Memory B cell (primary cell): ENCODE data around the gene TCL1B.
"Not testable (repeated sequence)": the region's sequence is repeated elsewhere in the genome, so short reads cannot be mapped to it uniquely, and the experiment has no call there.

Source experiments
- ATAC-seq: fragments of 150-1000 bp; cut with Tn5 transposase; 2 replicates; pipeline ENCODE4 v1.10.0; 2021; ENCODE audit warnings: low read depth, mild to moderate bottlenecking, moderate library complexity
- DNase-seq, 2 donors: peaks; one replicate each; pipeline ENCODE4 v3.0.0; 2022; ENCODE audit warnings: low spot score in 2 of 2
- H3K27ac Mint-ChIP-seq: one replicate; pipeline ENCODE4 v1.8.0; 2022; ENCODE audit warnings: mild to moderate bottlenecking, moderate library complexity, mixed read lengths
- H3K27me3 Mint-ChIP-seq: one replicate; pipeline ENCODE4 v1.8.0; 2022; ENCODE audit warnings: mixed read lengths
- H3K36me3 Mint-ChIP-seq: one replicate; pipeline ENCODE4 v1.8.0; 2022; ENCODE audit warnings: mild to moderate bottlenecking, mixed read lengths
- H3K4me1 Mint-ChIP-seq: one replicate; pipeline ENCODE4 v1.8.0; 2022; ENCODE audit warnings: mixed read lengths
- H3K4me3 Mint-ChIP-seq: one replicate; pipeline ENCODE4 v1.8.0; 2022; ENCODE audit warnings: mild to moderate bottlenecking, moderate library complexity, mixed read lengths
- H3K9me3 Mint-ChIP-seq: one replicate; pipeline ENCODE4 v1.8.0; 2022; ENCODE audit warnings: mixed read lengths

Gene TCL1B

DNA sequence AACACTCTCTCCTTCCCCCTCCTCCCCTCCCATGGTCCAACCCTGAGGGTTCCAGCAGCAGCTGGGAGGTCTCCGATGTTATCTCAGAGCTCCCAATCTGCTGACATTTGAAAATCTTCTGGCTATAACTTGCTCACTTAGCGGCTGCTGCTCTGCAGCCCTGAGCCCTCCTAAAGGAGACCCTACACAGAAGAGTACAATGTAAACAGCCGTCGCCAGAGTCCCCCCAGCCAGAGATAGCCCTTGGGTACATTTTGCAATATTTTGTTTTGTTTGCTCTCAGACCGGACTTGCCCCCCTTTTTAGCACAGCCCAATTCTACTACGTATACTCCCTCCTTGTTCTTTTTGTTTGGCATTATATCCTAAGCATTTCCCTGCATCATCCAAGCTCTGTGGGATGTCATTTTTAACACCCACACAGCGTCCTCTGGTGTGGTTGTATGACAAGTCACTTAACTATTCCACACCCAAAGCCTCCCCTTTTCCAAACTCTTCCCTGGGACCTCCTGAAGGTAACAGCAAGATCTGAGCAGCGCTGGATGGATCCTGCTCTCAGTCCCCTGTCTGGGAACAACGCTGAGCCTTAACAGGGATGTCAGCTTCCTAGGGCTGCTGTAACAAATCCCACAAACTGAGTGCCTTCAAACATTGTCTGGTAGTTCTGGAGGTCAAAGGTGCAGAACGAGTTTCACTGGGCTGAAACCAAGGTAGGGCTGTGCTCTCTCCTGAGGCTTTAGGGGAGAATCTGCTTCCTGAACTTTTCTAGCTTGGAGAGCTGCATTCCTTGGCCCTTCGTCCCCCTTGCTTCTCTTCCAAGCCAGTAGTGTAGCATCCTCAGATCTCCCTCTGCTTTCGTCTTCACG lies 25.3 kb upstream of the TCL1B start:
- Mint-ChIP-seq H3K36me3 (no peaks in the 10 kb centered on the region), H3K27ac (no peak overlapping the region), H3K9me3 (no peaks in the 10 kb centered on the region), H3K4me3 (no peak overlapping the region), H3K27me3 (peaks cover 33% of the 10 kb centered on the region), H3K4me1 (peaks cover 14% of the 10 kb centered on the region)
- no peak for DNase-seq
- no peak for ATAC-seq

GRCh38 chr14:95662376-95663186 lies 23.6 kb upstream of the TCL1B start:
- H3K4me3 Mint-ChIP-seq, result peak overlapping the region; percentile 56
- ATAC-seq (peak; percentile 66), DNase-seq (no peak)
- H3K4me1 Mint-ChIP-seq, result peaks cover 25% of the 10 kb centered on the region
- peak overlapping the region; percentile 31 for H3K27ac Mint-ChIP-seq
- peaks cover 43% of the 10 kb centered on the region for H3K27me3 Mint-ChIP-seq
- H3K36me3 Mint-ChIP-seq, result peaks cover 1% of the 10 kb centered on the region
- H3K9me3 Mint-ChIP-seq, result no peaks in the 10 kb centered on the region

- no peaks in the 10 kb centered on the region for H3K9me3 Mint-ChIP-seq
- DNase-seq, result no peak
- H3K4me1 Mint-ChIP-seq, result peaks cover 28% of the 10 kb centered on the region
- peaks cover 1% of the 10 kb centered on the region for H3K36me3 Mint-ChIP-seq
- peak overlapping the region; percentile 56 for H3K4me3 Mint-ChIP-seq
- H3K27ac Mint-ChIP-seq, result peak overlapping the region; percentile 31
- ATAC-seq, result no peak
- peaks cover 44% of the 10 kb centered on the region for H3K27me3 Mint-ChIP-seq
Observed at GRCh38 chr14:95663226-95663797, 22.9 kb upstream of the TCL1B start.

DNA sequence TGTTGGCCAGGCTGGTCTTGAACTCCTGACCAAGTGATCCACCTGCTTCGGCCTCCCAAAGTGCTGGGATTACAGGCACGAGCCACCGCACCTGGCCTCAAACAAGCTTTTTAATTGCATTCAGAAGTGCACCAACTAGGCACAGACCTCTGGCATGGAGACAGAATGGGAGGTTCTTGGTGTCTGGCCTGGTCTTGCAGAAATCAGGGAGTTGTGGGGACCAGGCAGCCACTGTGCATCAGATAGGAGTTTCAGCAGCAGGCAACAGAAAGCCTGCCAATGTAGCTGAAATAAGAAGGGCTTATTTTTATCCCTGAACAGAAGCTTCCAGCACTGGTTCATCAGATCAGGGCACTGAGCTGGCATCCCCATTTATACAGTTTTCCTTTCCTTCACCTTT lies 22.2 kb upstream of the TCL1B start:
- H3K27me3 Mint-ChIP-seq, result peaks cover 46% of the 10 kb centered on the region
- no peaks in the 10 kb centered on the region for H3K9me3 Mint-ChIP-seq
- ATAC-seq (no peak), DNase-seq (no peak)
- peaks cover 28% of the 10 kb centered on the region for H3K4me1 Mint-ChIP-seq
- peaks cover 1% of the 10 kb centered on the region for H3K36me3 Mint-ChIP-seq
- no peak overlapping the region for H3K4me3 Mint-ChIP-seq
- no peak overlapping the region for H3K27ac Mint-ChIP-seq

GRCh38 chr14:95664546-95664945 lies 21.7 kb upstream of the TCL1B start:
- Mint-ChIP-seq H3K4me3 (no peak overlapping the region), H3K27me3 (peaks cover 47% of the 10 kb centered on the region), H3K9me3 (no peaks in the 10 kb centered on the region), H3K36me3 (peaks cover 1% of the 10 kb centered on the region), H3K27ac (no peak overlapping the region), H3K4me1 (peaks cover 28% of the 10 kb centered on the region)
- ATAC-seq (peak; percentile 38), DNase-seq (no peak)

GRCh38 chr14:95665530-95665929 lies 20.7 kb upstream of the TCL1B start:
- not testable (repeated sequence) for H3K4me3 Mint-ChIP-seq, ATAC-seq, H3K27ac Mint-ChIP-seq, H3K9me3 Mint-ChIP-seq, DNase-seq, H3K36me3 Mint-ChIP-seq
- Mint-ChIP-seq H3K27me3 (peaks cover 46% of the 10 kb centered on the region), H3K4me1 (peaks cover 28% of the 10 kb centered on the region)

DNA sequence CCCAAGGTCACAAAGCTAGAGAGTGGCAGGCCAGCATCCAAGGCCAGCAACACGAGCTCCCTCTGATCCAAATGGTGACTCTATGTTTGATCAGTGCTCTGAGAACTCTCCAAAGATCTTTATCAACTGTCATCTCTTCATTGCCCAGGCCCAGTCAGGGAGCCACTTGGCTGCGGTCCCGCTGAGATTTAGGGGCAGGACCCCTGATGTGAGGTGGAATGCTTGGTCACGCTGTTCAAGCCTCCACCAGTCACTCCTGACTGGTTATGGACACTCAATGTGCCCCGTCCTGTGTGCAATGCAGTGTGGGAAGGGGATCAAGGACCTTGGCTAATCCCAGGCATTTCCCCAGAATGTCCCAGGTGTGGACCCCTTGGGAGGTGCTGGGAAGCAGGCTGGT lies 19.8 kb upstream of the TCL1B start:
- H3K27ac Mint-ChIP-seq, result no peak overlapping the region
- H3K36me3 Mint-ChIP-seq, result peaks cover 1% of the 10 kb centered on the region
- H3K4me1 Mint-ChIP-seq, result peaks cover 25% of the 10 kb centered on the region
- H3K27me3 Mint-ChIP-seq, result peaks cover 48% of the 10 kb centered on the region
- no peak for ATAC-seq
- H3K4me3 Mint-ChIP-seq, result no peak overlapping the region
- H3K9me3 Mint-ChIP-seq, result no peaks in the 10 kb centered on the region
- no peak for DNase-seq

- Mint-ChIP-seq H3K27me3 (peaks cover 46% of the 10 kb centered on the region), H3K36me3 (peaks cover 1% of the 10 kb centered on the region), H3K9me3 (no peaks in the 10 kb centered on the region), H3K4me1 (peaks cover 22% of the 10 kb centered on the region), H3K4me3 (no peak overlapping the region), H3K27ac (no peak overlapping the region)
- no peak for DNase-seq
- no peak for ATAC-seq
Observed at GRCh38 chr14:95667249-95667693, 19.0 kb upstream of the TCL1B start.

GRCh38 chr14:95668235-95668772 lies 17.9 kb upstream of the TCL1B start:
- no peaks in the 10 kb centered on the region for H3K9me3 Mint-ChIP-seq
- H3K27ac Mint-ChIP-seq, result no peak overlapping the region
- H3K36me3 Mint-ChIP-seq, result peaks cover 1% of the 10 kb centered on the region
- peaks cover 48% of the 10 kb centered on the region for H3K27me3 Mint-ChIP-seq
- H3K4me3 Mint-ChIP-seq, result no peak overlapping the region
- DNase-seq, result no peak
- H3K4me1 Mint-ChIP-seq, result peaks cover 13% of the 10 kb centered on the region
- ATAC-seq, result no peak

- Mint-ChIP-seq H3K4me3 (no peak overlapping the region), H3K4me1 (no peaks in the 10 kb centered on the region), H3K27me3 (peaks cover 29% of the 10 kb centered on the region), H3K9me3 (no peaks in the 10 kb centered on the region), H3K27ac (no peak overlapping the region), H3K36me3 (no peaks in the 10 kb centered on the region)
- ATAC-seq (no peak), DNase-seq (no peak)
Observed at GRCh38 chr14:95674613-95675012, 11.6 kb upstream of the TCL1B start.

- DNase-seq (no peak), ATAC-seq (no peak)
- Mint-ChIP-seq H3K27ac (no peak overlapping the region), H3K36me3 (no peaks in the 10 kb centered on the region), H3K9me3 (no peaks in the 10 kb centered on the region), H3K4me1 (no peaks in the 10 kb centered on the region), H3K27me3 (peaks cover 27% of the 10 kb centered on the region), H3K4me3 (no peak overlapping the region)
Observed at GRCh38 chr14:95675486-95675885, 10.7 kb upstream of the TCL1B start.

- Mint-ChIP-seq H3K9me3 (no peaks in the 10 kb centered on the region), H3K4me3 (no peak overlapping the region), H3K27ac (no peak overlapping the region), H3K4me1 (no peaks in the 10 kb centered on the region), H3K27me3 (peaks cover 18% of the 10 kb centered on the region), H3K36me3 (no peaks in the 10 kb centered on the region)
- ATAC-seq, result no peak
- no peak for DNase-seq
Observed at GRCh38 chr14:95677179-95677835, 8.9 kb upstream of the TCL1B start.

DNA sequence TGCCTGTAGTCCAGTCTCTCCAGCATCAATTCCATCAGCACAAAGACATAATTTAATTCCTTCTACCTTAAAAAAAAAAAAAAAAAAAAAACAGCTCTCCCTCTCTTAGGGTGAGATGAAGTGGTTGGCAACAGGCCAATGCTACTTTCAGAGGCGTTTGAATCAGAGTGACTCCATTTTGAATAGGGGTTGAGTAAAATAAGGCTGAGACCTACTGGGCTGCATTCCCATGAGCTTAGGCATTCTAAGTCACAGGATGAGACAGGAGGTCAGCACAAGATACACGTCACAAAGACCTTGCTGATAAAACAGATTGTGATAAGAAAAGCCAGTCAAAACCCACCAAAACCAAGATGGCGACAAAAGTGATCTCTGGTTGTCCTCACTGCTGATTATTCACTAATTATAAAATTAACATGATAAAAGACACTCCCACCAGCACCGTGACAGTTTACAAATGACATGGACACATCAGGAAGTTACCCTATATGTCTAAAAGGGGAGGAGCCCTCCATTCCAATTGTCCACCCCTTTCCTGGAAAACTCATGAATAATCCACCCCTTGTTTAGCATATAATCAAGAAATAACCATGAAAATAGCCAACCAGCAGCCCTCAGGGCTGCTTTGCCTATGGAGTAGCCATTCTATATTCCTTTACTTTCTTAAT lies 6.9 kb upstream of the TCL1B start:
- Mint-ChIP-seq H3K9me3 (no peaks in the 10 kb centered on the region), H3K36me3 (no peaks in the 10 kb centered on the region), H3K4me3 (no peak overlapping the region), H3K4me1 (no peaks in the 10 kb centered on the region), H3K27ac (no peak overlapping the region), H3K27me3 (peaks cover 11% of the 10 kb centered on the region)
- no peak for ATAC-seq
- DNase-seq, result no peak
